NCI-H1105 (cell line): ENCODE results near the gene PLD6.
"Not testable (repeated sequence)": the region's sequence is repeated elsewhere in the genome, so short reads cannot be mapped to it uniquely, and the experiment has no call there.

Experiments
- DNase-seq: peaks from one replicate; lab custom pipeline; 2025; lab: John Stamatoyannopoulos, UW

The PLD6 gene

GRCh38 chr17:17200831-17201230 is 5.3 kb downstream of the PLD6 start:
- DNase-seq = no peak

GRCh38 chr17:17200311-17200710 is 5.8 kb downstream of the PLD6 start:
- DNase-seq = no peak

GRCh38 chr17:17198281-17198680 is 7.9 kb downstream of the PLD6 start:
- no peak for DNase-seq

- no peak for DNase-seq
Observed at GRCh38 chr17:17196776-17197175, 9.4 kb downstream of the PLD6 start.

DNA sequence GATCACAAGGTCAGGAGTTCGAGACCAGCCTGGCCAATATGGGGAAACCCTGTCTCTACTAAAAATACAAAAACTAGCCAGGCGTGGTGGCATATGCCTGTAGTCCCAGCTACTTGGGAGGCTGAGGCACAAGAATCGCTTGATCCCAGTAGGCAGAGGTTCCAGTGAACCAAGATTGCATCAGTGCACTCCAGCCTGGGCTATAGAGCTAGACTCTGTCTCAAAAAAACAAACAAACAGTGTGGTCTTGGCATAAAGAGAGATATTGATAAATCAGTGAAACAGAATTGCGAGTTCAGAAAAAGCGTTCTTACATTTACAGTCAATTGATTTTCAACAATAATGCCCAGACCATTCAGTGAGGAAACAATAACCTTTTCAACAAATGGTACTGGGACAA is 10.7 kb downstream of the PLD6 start:
- not testable (repeated sequence) for DNase-seq

- DNase-seq = no peak
Observed at GRCh38 chr17:17191961-17192381, 14.2 kb downstream of the PLD6 start.

- no peak for DNase-seq
Observed at GRCh38 chr17:17191346-17191792, 14.8 kb downstream of the PLD6 start.

DNA sequence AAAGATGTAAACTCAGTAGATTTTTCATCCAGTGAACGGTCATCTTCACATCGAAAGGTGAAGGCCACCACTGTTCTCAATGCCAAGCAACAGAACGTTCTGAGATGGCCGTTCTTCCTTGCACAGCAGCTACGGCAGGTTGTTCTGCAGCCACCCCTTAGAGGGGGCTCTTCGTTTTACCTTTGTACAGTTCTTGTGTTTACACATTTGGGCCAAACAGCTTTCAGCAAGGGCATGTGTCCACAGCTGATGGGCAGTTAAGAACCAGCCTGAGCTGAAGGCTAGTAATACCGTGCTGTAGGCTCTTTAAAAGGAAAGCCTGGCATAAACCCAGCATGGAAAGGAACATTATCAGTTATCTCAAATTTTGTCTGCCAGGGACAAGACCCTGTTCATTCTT is 15.9 kb downstream of the PLD6 start:
- no peak for DNase-seq

DNA sequence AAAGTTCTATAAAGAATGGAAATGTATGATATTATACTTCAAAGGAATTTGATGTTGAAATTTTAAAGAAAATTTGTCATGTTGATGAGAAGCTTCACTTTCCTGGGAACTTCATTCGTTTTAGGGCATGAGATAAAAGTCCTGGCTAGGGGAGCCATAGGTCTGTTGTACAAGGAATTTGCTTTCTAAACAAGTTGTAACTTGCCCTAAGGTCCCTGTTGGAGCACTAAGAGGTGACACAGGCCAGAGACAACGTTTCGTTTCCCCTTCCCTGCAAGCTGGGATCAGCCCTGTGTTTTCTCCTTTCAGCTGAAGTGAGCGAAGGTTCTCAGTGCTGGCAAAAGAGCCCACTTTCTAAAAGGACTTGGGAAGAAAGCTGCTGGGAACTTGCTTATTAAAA is 16.6 kb downstream of the PLD6 start:
- no peak for DNase-seq

- no peak for DNase-seq
Observed at GRCh38 chr17:17188586-17188985, 17.5 kb downstream of the PLD6 start.

DNA sequence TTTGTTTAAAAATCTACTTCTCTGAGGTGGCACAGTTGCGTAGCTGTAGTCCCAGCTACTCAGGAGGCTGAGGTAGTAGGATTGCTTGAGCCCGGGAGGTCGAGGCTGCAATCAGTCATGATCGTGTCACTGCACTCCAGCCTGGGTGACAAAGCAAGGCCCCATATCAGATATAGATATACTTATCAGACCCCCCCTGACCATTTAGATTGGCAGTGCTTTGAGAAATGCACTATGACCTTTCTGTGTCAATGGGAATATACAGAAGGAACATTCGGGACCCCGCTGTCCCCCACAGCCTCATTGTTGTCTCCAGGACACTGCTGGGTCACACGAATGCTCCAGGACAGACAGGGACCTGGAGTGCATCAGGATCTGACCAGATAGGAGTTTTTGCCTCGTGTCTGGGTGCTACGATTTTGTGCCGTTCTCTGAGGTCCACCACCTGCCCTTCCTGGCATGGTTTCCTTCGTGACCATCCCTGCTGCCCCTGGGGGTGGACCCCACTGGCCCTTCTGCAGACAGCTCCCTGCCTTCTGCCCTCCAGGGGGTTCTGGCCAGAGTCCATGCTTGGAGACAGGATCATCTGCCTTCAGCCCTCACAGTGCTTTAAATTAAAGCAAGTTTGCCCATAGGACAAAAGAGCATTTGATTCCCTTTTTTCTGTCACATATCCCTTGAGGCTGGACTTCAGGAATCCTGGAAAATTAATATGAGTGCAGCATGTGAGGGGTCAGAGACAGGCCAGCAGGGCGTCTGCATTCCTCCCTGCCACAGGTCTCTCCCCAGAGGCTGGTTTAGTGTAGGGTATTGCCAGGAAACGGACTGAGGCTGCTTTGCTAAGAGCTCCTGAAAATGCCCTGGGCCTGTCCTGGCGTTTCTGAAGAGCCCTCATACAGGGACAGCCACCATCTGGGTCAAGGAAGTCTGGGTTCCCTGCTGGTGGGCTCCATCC is 19.3 kb downstream of the PLD6 start:
- DNase-seq = no peak

- DNase-seq = no peak
Observed at GRCh38 chr17:17186051-17186450, 20.1 kb downstream of the PLD6 start.

DNA sequence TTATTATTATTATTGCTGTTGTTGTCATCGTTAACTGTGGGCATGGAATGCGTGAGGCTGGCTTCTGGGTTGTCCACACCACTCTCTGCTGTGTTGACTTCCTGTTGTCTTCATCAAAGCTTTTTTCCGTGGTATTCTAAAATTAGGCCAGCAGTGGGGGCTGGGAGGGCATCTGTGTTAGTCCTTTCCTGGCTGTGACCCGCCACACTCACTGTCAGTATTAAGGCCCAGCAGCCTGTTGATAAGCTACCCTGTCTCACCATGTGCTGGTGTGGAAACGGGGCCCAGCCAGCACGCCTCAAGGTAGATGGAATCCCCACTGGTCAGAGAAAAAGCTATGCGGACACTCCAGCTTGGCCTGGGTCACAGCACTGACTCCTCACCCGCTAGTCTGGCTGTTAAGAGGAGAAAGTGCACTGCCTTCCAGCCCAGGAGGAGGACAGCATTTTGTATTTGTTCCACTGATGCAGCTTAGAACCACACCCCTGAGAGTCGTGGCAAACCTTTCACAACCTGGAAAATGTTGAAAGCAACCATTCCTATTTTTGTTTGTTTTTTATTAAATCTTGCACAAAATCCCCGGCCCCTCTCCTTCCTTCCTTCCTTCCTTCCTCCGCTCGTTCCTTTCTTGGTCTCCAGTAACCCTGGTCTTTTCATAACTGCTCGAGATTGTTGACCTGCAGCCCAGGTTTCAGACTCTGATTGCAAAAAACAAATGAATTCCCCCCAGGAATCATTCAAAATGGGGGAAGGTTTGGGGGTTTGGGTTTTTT is 21.0 kb downstream of the PLD6 start:
- not testable (repeated sequence) for DNase-seq

DNA sequence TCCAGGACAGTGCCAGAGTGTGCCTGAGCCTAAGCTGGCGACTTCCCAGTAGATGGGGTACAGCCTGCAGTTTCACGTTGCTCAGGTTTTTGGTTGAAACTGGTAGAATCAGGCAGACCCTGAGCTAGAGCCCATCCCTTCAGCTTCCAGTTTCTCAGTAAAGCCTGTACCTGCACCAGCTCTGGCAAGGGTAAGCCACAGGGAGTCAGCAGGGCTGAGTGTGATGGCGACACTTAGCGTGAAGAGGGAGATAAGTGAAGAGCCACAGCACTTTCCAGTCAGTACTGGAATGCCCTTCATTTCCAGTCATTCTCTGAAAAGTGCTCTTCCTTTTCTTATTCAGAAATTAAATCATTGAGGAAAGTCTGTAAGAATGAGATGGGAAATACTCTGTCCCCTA is 22.4 kb downstream of the PLD6 start:
- DNase-seq = no peak

- DNase-seq = no peak
Observed at GRCh38 chr17:17182598-17183136, 23.5 kb downstream of the PLD6 start.

DNA sequence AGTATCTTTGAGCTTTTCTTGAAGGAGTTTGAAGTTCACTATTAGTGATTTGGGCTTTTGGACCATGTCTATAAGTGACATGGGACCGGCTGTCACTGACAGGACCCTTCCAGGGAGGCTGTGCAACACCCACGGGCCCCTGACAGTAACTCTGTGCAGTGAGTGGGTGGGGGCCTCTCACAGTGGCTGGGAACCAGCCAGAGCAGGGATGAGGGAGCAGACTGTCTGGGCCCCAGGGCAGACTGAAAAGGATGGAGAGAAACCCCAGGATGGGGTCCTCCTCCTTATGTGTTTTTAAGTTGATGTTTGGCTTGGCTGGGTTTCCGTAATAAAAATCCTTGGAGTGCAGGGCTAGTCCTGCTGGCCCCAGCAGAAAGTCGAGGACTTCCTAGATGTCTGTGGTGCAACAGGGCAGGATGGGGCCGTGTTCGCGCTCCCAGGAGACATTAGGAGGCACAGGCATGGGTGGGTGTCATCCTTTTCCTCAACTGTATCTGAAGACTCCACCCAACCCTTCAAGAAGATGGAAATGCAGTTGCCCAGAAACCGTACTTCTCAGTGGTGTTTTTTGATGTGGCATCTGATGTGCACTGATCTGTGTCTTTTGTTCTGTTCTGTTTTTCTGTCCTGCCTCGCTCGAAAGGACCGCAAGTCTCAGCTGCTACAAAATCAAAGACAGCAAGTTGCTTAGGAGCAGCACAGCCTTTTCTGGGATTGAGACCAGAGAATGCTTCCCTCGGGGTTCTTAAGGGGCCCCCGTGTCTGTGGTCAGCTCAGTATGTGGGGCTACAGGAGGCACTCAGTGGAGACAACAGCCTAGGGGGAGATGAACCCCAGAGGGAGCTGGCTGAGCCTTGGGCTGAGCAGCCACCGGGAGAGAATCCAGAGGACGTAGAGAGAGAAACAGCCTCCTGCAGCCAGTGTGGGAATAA is 24.2 kb downstream of the PLD6 start:
- no peak for DNase-seq

GRCh38 chr17:17180741-17181525 is 25.2 kb downstream of the PLD6 start:
- DNase-seq = no peak

DNA sequence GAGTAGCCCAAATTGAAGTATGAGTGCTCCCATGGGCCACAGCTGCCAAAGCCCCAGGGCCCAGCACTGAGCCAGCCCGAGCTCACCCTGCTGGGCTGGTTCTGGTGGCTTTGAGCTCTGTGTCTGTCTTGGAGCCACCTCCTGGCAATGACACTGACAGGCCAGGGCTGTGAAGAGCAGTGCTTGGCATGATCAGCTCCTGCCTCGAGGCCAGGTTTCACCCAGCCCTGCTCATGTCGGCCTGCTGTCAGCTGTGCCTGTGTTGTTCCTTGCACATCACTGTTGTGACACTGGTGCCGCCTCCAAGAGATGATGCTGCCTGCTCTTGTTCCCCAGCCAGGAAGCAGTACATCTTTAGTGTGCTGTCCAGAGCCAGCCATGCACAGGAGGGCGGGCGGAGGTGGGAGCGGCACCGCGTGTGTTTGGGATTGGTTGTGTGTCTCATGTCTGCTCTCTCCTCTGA is 26.0 kb downstream of the PLD6 start:
- no peak for DNase-seq

GRCh38 chr17:17179371-17179827 is 26.7 kb downstream of the PLD6 start:
- DNase-seq = no peak

- DNase-seq = no peak
Observed at GRCh38 chr17:17177176-17177575, 29.0 kb downstream of the PLD6 start.

- no peak for DNase-seq
Observed at GRCh38 chr17:17176341-17176740, 29.8 kb downstream of the PLD6 start.
